ENCODE measurements around the gene FAM241B.

GRCh38 chr10:69651362-69651761, 21.3 kb downstream of the FAM241B start:
- no peak for TF ChIP-seq CTCF (IDR thresholded peaks at IDR 0.05)
- no peak for TF ChIP-seq POLR2A (IDR thresholded peaks at IDR 0.05)

Data from body of pancreas (tissue), 4 donors.